Esophagus muscularis mucosa (tissue), 4 donors: ENCODE data around the gene IGFBP5. TPM values are rescaled to one million over a fixed set of nuclear protein-coding genes. Genes with fewer than 3 reads are reported as not detected.

Source experiments
- DNase-seq: peaks from one replicate; pipeline ENCODE4 v3.0.0-alpha.2; 2017; ENCODE audit errors: extremely low spot score
- H3K27ac ChIP-seq, 4 donors: fragments of 200-600 bp; sonication (generic); replicated peaks in 1 of 4; 1 replicate in 3 of 4; 2 replicates in 1 of 4; pipeline ENCODE4 v1.5.1; 2016 to 2019; ENCODE audit warnings: mild to moderate bottlenecking in 1 of 4
- H3K27me3 ChIP-seq, 4 donors: fragments of 200-600 bp; sonication (generic); one replicate each; pipeline versions ENCODE4 v1.5.1 to v1.6.0; 2016 to 2019
- H3K36me3 ChIP-seq, 4 donors: fragments of 200-600 bp; sonication (generic); one replicate each; pipeline ENCODE4 v1.5.1; 2016 to 2019
- H3K4me1 ChIP-seq, 4 donors: fragments of 200-600 bp; sonication (generic); one replicate each; pipeline ENCODE4 v1.5.1; 2016 to 2019
- H3K4me3 ChIP-seq, 4 donors: fragments of 200-600 bp; sonication (generic); 1 replicate in 2 of 4; 2 replicates in 2 of 4; pipeline ENCODE4 v1.5.1; 2016 to 2019; ENCODE audit warnings: mild to moderate bottlenecking in 4 of 4, moderate library complexity in 1 of 4
- H3K9me3 ChIP-seq, 4 donors: fragments of 200-600 bp; sonication (generic); 1 replicate in 3 of 4; 2 replicates in 1 of 4; pipeline ENCODE4 v1.5.1; 2016 to 2019
- CTCF ChIP-seq, 3 experiments: fragments of 200-600 bp in 2 of 3; fragments of 450-650 bp in 1 of 3; sonication (generic) in 2 of 3; IDR thresholded peaks; one replicate each; pipeline ENCODE4 v1.5.1; 2017 to 2019; ENCODE audit warnings: antibody characterized with exemption in 3 of 3, mild to moderate bottlenecking in 2 of 3, moderate library complexity in 1 of 3
- EP300 ChIP-seq: sonication (generic); formaldehyde crosslinking; IDR thresholded peaks from one replicate; pipeline ENCODE4 v1.6.1; 2017; ENCODE audit warnings: antibody characterized with exemption
- POLR2A ChIP-seq: fragments of 450-650 bp; IDR thresholded peaks from one replicate; pipeline ENCODE4 v1.6.1; 2017; ENCODE audit warnings: antibody characterized with exemption, moderate library complexity, mild to moderate bottlenecking, low read depth
- POLR2AphosphoS5 ChIP-seq, 2 donors: sonication (generic); formaldehyde crosslinking; IDR thresholded peaks; one replicate each; pipeline ENCODE4 v1.6.1; 2017; ENCODE audit warnings: antibody characterized with exemption in 2 of 2
- WGBS: methylation state at CpG from one replicate; pipeline ENCODE4 v1.1.5; 2018; 5-methylcytosine and 5-hydroxymethylcytosine counted together
- intact Hi-C: fragments of 100-400 bp; cut with DNase I; formaldehyde crosslinking; loops from one replicate; pipeline ENCODE4 v1.15.1; 2023
- total RNA-seq, 4 donors: library from RNA; depleted of rRNA; stranded (reverse); fragments of >200 nt; gene quantifications; one replicate each; pipeline versions ENCODE4 v1.1.0 to v1.2.1, GENCODE V29; 2016

IGFBP5 gene
- total RNA-seq, 4 donors from 2014 or later: 547 to 1,471 (median 705) TPM

- Histone ChIP-seq H3K4me3 (peak overlapping the region; percentile 70 to 77 (median 74)), H3K4me1 (peaks cover 58 to 100% (median 94%) of the 10 kb centered on the region in 4 donors), H3K27me3 (peaks cover 0 to 12% (median 0%) of the 10 kb centered on the region in 4 donors), H3K9me3 (peaks cover 0 to 3% (median 0%) of the 10 kb centered on the region in 4 donors), H3K27ac (peak overlapping the region; percentile 84 to 94 (median 88)), H3K36me3 (peaks cover 0 to 21% (median 0%) of the 10 kb centered on the region in 4 donors)
- 7% methylated on average over 18 of the region's 23 CpGs for WGBS
- TF ChIP-seq POLR2AphosphoS5 (IDR thresholded peaks at IDR 0.05) (peak; percentile 60 to 84), EP300 (no peak)
- no peak for DNase-seq
- intact Hi-C loops: loop anchor here (5.0 to 10.0 kb wide), 4 partner anchors 564 to 1021 kb away; no protein-coding TSS in a partner anchor
Observed at GRCh38 chr2:216690853-216691741, 4.3 kb downstream of the IGFBP5 start.

- 28% methylated on average over 6 of the region's 6 CpGs for WGBS
- Histone ChIP-seq H3K36me3 (peaks cover 0 to 27% (median 0%) of the 10 kb centered on the region in 4 donors), H3K9me3 (peaks cover 0 to 3% (median 0%) of the 10 kb centered on the region in 4 donors), H3K27me3 (peaks cover 0 to 12% (median 0%) of the 10 kb centered on the region in 4 donors), H3K27ac (peak overlapping the region; percentile 84 to 94 (median 88)), H3K4me1 (peaks cover 52 to 100% (median 94%) of the 10 kb centered on the region in 4 donors), H3K4me3 (peak overlapping the region; percentile 70 to 77 (median 74))
- TF ChIP-seq POLR2A: no peak
- no peak for TF ChIP-seq EP300
- TF ChIP-seq CTCF (IDR thresholded peaks at IDR 0.05): no peak
- no peak for TF ChIP-seq POLR2AphosphoS5 (IDR thresholded peaks at IDR 0.05)
- no peak for DNase-seq
- intact Hi-C loops: loop anchor here (5.0 to 10.0 kb wide), 4 partner anchors 564 to 1022 kb away; no protein-coding TSS in a partner anchor
Observed at GRCh38 chr2:216690456-216690852, 4.9 kb downstream of the IGFBP5 start.

GRCh38 chr2:216689397-216689796 is 6.0 kb downstream of the IGFBP5 start:
- Histone ChIP-seq H3K4me3 (peak overlapping the region in 2 of 4 donors; percentile 21 to 77), H3K9me3 (peaks cover 0 to 2% (median 0%) of the 10 kb centered on the region in 4 donors), H3K27ac (peak overlapping the region; percentile 84 to 94 (median 88)), H3K4me1 (peaks cover 48 to 100% (median 94%) of the 10 kb centered on the region in 4 donors), H3K27me3 (peaks cover 0 to 8% (median 0%) of the 10 kb centered on the region in 4 donors), H3K36me3 (peaks cover 0 to 30% (median 0%) of the 10 kb centered on the region in 4 donors)
- WGBS: 80% methylated on average over 3 of the region's 3 CpGs
- intact Hi-C loops: loop anchor here (10.0 kb wide), 1 partner anchor 645 kb away; no protein-coding TSS in a partner anchor
- no peak for TF ChIP-seq POLR2A
- no peak for TF ChIP-seq POLR2AphosphoS5 (IDR thresholded peaks at IDR 0.05)
- no peak for TF ChIP-seq EP300
- TF ChIP-seq CTCF (IDR thresholded peaks at IDR 0.05): no peak
- no peak for DNase-seq

- TF ChIP-seq POLR2AphosphoS5 (IDR thresholded peaks at IDR 0.05) (peak; percentile 45 to 58), EP300 (no peak), POLR2A (no peak), CTCF (IDR thresholded peaks at IDR 0.05) (peak in 1 of 3 experiments; percentile 10)
- intact Hi-C loops: loop anchor here (10.0 kb wide), 1 partner anchor 646 kb away; no protein-coding TSS in a partner anchor
- WGBS: 51% methylated on average over 9 of the region's 9 CpGs
- no peaks in the 10 kb centered on the region for H3K9me3 ChIP-seq
- DNase-seq: no peak
- peaks cover 0 to 30% (median 0%) of the 10 kb centered on the region in 4 donors for H3K36me3 ChIP-seq
- peaks cover 0 to 6% (median 0%) of the 10 kb centered on the region in 4 donors for H3K27me3 ChIP-seq
- H3K27ac ChIP-seq: peak overlapping the region; percentile 84 to 94 (median 88)
- H3K4me1 ChIP-seq: peaks cover 47 to 100% (median 94%) of the 10 kb centered on the region in 4 donors
- peak overlapping the region in 2 of 4 donors; percentile 21 to 77 for H3K4me3 ChIP-seq
Observed at GRCh38 chr2:216688731-216689340, 6.5 kb downstream of the IGFBP5 start.
